Activated naive CD8-positive, alpha-beta T cell treated with anti-CD3 and anti-CD28 coated beads, Interleukin-2, amount 50 U/mL, for 24 hours (primary cell): ENCODE results near the gene CDK5.
A peak's percentile ranks its signal among the peaks of the same experiment; 100 is the strongest.

Experiments used
- ATAC-seq: fragments of 150-1000 bp; cut with Tn5 transposase; one replicate; pipeline ENCODE4 v1.10.0; 2021
- DNase-seq: peaks from one replicate; pipeline ENCODE4 v3.0.0; 2021
- H3K27ac Mint-ChIP-seq: one replicate; pipeline ENCODE4 v1.8.0; 2021; ENCODE audit warnings: mild to moderate bottlenecking, mixed read lengths
- H3K27me3 Mint-ChIP-seq: one replicate; pipeline ENCODE4 v1.8.0; 2021; ENCODE audit warnings: mixed read lengths
- H3K36me3 Mint-ChIP-seq: one replicate; pipeline ENCODE4 v1.8.0; 2021; ENCODE audit warnings: low read depth, mixed read lengths
- H3K4me1 Mint-ChIP-seq: one replicate; pipeline ENCODE4 v1.8.0; 2021; ENCODE audit warnings: mixed read lengths
- H3K4me3 Mint-ChIP-seq: one replicate; pipeline ENCODE4 v1.8.0; 2021; ENCODE audit warnings: mild to moderate bottlenecking, moderate library complexity, mixed read lengths
- H3K9me3 Mint-ChIP-seq: one replicate; pipeline ENCODE4 v1.8.0; 2021; ENCODE audit warnings: mixed read lengths

The CDK5 gene

DNA sequence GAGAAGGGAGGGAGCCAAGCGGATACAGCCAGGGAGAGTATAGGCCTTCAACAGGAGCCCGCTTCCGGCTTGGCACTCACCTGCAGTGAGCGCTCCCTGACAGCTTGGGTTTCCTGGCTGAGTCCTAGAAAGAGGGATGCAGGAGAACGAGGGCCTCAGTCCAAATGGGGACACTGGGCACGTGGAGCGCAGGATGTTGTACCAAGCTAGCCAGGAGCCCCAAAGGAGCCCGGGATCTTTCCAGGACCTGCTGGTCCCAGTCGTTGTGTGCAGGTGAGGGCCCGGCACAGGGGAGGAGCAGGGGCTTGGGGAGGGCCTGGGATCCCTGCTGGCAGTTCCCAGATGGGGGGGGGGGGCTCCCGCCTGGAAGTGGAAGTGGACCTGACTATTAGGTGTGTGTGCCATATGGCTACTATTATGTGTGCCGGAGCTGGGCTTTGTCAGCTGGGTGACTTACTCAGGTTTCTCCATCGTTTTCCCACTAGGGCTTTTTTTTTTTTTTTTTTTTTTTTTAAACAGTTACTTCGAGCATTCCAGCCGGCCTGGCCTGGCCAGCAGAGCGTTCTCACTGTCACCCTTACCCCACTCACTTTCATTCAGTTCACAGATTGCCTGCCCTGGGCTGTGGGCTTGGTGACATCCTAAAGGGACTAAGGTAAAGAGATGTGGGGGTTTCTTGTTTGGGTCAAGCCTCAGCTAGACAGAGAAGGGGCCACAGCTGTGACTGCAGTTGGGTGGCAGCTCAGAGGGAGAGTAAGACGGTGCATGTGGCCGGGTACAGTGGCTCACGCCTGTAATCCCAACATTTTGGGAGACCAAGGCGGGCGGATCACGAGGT is 32.4 kb upstream of the CDK5 start:
- ATAC-seq (no peak), DNase-seq (no peak)

GRCh38 chr7:151088856-151089699 is 31.4 kb upstream of the CDK5 start:
- Mint-ChIP-seq H3K27me3 (peaks cover 21% of the 10 kb centered on the region), H3K36me3 (no peaks in the 10 kb centered on the region), H3K4me1 (peaks cover 31% of the 10 kb centered on the region), H3K9me3 (no peaks in the 10 kb centered on the region), H3K4me3 (peak overlapping the region; percentile 58), H3K27ac (no peak overlapping the region)
- ATAC-seq (peak; percentile 5), DNase-seq (peak; percentile 27)

More for the DNA sequence above, 32.4 kb upstream of the CDK5 start:
- H3K36me3 Mint-ChIP-seq, result no peaks in the 10 kb centered on the region
- no peak overlapping the region for H3K27ac Mint-ChIP-seq
- H3K27me3 Mint-ChIP-seq, result peaks cover 16% of the 10 kb centered on the region
- no peak overlapping the region for H3K4me3 Mint-ChIP-seq
- no peaks in the 10 kb centered on the region for H3K9me3 Mint-ChIP-seq
- H3K4me1 Mint-ChIP-seq, result peaks cover 27% of the 10 kb centered on the region

- Mint-ChIP-seq H3K36me3 (no peaks in the 10 kb centered on the region), H3K9me3 (no peaks in the 10 kb centered on the region), H3K27me3 (peaks cover 21% of the 10 kb centered on the region), H3K4me1 (peaks cover 34% of the 10 kb centered on the region), H3K27ac (peak overlapping the region; percentile 57), H3K4me3 (peak overlapping the region; percentile 82)
- DNase-seq (no peak), ATAC-seq (no peak)
Observed at GRCh38 chr7:151088019-151088855, 30.5 kb upstream of the CDK5 start.

- peak; percentile 17 for ATAC-seq
- peak overlapping the region; percentile 56 for H3K27ac Mint-ChIP-seq
- DNase-seq, result peak; percentile 47
- H3K9me3 Mint-ChIP-seq, result no peaks in the 10 kb centered on the region
- H3K4me1 Mint-ChIP-seq, result peaks cover 37% of the 10 kb centered on the region
- peaks cover 21% of the 10 kb centered on the region for H3K27me3 Mint-ChIP-seq
- peak overlapping the region; percentile 82 for H3K4me3 Mint-ChIP-seq
- no peaks in the 10 kb centered on the region for H3K36me3 Mint-ChIP-seq
Observed at GRCh38 chr7:151087245-151088018, 29.7 kb upstream of the CDK5 start.

- peak overlapping the region; percentile 56 for H3K27ac Mint-ChIP-seq
- no peaks in the 10 kb centered on the region for H3K9me3 Mint-ChIP-seq
- peak overlapping the region; percentile 82 for H3K4me3 Mint-ChIP-seq
- peaks cover 21% of the 10 kb centered on the region for H3K27me3 Mint-ChIP-seq
- peak; percentile 35 for DNase-seq
- H3K4me1 Mint-ChIP-seq, result peaks cover 40% of the 10 kb centered on the region
- no peaks in the 10 kb centered on the region for H3K36me3 Mint-ChIP-seq
- no peak for ATAC-seq
Observed at GRCh38 chr7:151086802-151087244, 29.1 kb upstream of the CDK5 start.

- Mint-ChIP-seq H3K27ac (peak within 1 kb of the TSS; percentile 62), H3K36me3 (no peaks in the 10 kb centered on the region), H3K4me3 (peak within 1 kb of the TSS; percentile 82), H3K9me3 (no peaks in the 10 kb centered on the region), H3K4me1 (peaks cover 40% of the 10 kb centered on the region), H3K27me3 (peaks cover 18% of the 10 kb centered on the region)
- peak; percentile 6 for ATAC-seq
- peak; percentile 55 for DNase-seq
Observed at GRCh38 chr7:151085691-151086620, 28.3 kb upstream of the CDK5 start, which contains the start of gene AGAP3. AGAP3 (plus strand) TSS chr7:151086475; CDS start chr7:151086742, 267 bp downstream.

GRCh38 chr7:151085329-151085690 is 27.6 kb upstream of the CDK5 start:
- Mint-ChIP-seq H3K27me3 (peaks cover 18% of the 10 kb centered on the region), H3K9me3 (no peaks in the 10 kb centered on the region), H3K4me1 (peaks cover 42% of the 10 kb centered on the region), H3K4me3 (peak overlapping the region; percentile 78), H3K36me3 (no peaks in the 10 kb centered on the region), H3K27ac (peak overlapping the region; percentile 28)
- no peak for ATAC-seq
- no peak for DNase-seq

DNA sequence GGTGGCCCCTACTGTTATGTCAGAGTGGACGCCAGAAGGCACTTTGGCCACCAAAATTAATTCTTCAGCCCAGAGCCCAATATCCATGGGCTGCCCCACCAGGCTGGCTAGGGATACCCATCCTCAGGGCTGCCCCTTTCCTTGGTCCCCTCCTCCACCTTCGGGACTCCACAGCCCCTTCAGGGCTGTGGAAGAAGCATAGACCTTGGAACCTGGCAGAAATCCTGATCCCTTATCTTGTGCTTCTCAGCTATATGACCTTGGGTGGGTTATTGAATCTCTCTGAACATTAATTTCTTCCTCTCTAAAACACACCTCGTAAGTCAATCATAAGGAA is 26.1 kb upstream of the CDK5 start:
- H3K27ac Mint-ChIP-seq, result peak overlapping the region; percentile 31
- ATAC-seq (no peak), DNase-seq (no peak)
- H3K27me3 Mint-ChIP-seq, result peaks cover 14% of the 10 kb centered on the region
- peaks cover 5% of the 10 kb centered on the region for H3K36me3 Mint-ChIP-seq
- peaks cover 45% of the 10 kb centered on the region for H3K4me1 Mint-ChIP-seq
- H3K4me3 Mint-ChIP-seq, result peak overlapping the region; percentile 65
- no peaks in the 10 kb centered on the region for H3K9me3 Mint-ChIP-seq

DNA sequence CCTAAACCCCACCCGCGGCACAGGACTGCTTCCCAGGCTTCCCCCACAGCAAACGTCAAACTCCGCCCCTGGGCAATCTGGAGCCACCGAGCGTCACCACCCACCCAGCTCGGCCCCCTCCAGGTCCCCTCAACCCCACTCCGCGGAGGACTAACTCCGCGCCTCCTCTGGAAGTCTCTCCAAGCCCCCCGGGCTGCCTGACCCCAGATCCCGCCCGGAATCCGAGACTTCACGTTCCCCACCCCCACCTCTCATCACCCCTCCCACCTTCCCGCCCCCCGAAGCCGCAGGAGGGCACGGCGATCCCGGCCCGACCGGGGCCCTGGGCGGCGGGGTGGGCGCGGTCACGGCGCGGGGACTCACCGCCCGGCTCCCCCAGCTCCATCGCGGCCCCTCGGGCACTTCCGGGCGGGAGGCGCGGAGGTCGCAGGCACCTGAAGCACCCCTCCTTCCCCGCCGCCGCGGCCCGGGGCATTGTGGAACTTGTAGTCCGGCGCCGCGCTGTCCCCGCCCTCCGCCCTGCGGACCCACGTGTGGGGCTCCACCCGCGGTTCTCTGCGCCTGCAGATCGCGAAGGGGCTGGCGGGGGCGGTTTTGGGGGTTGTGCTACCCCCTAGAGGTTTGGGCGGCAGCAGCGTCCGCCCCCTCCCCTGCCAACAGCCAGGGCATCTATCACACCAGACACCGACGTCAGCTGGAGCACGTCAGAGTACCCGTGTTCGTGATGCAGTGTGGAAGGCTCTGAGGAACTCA is 25.6 kb upstream of the CDK5 start, which contains the start of gene TMUB1:
Gene TMUB1, minus strand, starts transcription at position 423 of the 753 bp plus-strand sequence. CDS start 930 bp downstream, outside the sequence.
- ATAC-seq (peak; percentile 61), DNase-seq (peak; percentile 86)
- H3K4me1 Mint-ChIP-seq, result peaks cover 43% of the 10 kb centered on the region
- H3K9me3 Mint-ChIP-seq, result no peaks in the 10 kb centered on the region
- H3K27me3 Mint-ChIP-seq, result peaks cover 13% of the 10 kb centered on the region
- peaks cover 5% of the 10 kb centered on the region for H3K36me3 Mint-ChIP-seq
- peak within 1 kb of the TSS; percentile 95 for H3K4me3 Mint-ChIP-seq
- peak within 1 kb of the TSS; percentile 91 for H3K27ac Mint-ChIP-seq

DNA sequence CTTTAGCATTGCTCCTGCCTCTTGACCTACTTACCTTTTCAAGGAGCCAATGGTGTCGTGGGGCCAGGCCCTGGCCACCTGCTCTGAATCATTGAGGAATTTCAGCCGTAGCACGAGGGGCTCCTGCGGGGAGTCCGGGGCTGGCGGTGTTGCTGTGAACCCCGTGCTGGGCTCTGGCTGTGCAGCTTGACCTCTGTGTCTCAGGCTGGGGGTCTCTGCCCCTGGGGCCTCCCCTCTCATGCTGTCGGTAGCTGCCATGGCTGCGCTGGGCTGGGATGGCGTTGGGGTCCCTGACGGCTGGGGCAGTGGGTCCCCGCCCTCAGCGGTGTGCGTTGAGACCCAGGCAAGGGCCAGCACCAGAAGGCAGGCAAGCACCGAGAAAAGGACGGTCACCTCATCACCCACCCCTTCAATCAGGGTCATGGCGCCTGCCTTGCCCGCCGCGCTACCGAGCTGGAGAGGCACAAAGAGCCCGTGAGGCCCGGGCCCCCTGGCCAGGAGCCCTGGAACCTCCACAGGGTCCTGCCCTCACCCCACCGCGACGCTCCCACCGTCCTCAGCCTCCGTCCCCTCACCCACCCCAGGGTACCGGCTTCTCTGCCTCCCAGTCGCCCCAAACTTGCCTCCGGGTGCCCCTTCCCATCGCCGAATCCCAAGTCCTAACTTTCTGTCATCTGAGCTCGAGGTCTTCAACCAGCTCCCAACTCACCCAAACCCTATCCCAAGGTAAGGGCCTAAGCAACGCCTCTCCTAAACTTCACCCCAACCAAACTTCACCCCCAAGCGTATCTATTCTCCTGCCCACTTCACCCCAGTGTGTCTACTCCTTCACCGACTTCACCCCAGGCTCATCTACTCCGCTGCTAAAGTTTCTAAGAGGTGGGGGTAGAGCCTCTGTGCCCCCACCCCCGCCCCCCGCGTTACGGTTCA is 24.7 kb upstream of the CDK5 start:
- peaks cover 11% of the 10 kb centered on the region for H3K27me3 Mint-ChIP-seq
- H3K36me3 Mint-ChIP-seq, result peaks cover 5% of the 10 kb centered on the region
- peak overlapping the region; percentile 95 for H3K4me3 Mint-ChIP-seq
- H3K9me3 Mint-ChIP-seq, result no peaks in the 10 kb centered on the region
- DNase-seq (no peak), ATAC-seq (no peak)
- peaks cover 44% of the 10 kb centered on the region for H3K4me1 Mint-ChIP-seq
- peak overlapping the region; percentile 91 for H3K27ac Mint-ChIP-seq
